Heart left ventricle (tissue), 16 donors: ENCODE results near the gene CHMP4B. TPM values are rescaled to one million over a fixed set of nuclear protein-coding genes. Genes with fewer than 3 reads are reported as not detected.

Experiments
- ATAC-seq, 4 donors: fragments of 200-7000 bp; cut with Tn5 transposase; one replicate each; pipeline ENCODE4 v1.9.1; 2020 to 2022; ENCODE audit warnings: moderate library complexity in 4 of 4, mild to moderate bottlenecking in 3 of 4, moderate number of reproducible peaks in 1 of 4
- DNase-seq, 5 donors: peaks; one replicate each; pipeline ENCODE4 v3.0.0-alpha.2; 2020
- H3K27ac ChIP-seq, 12 donors: fragments of 200-600 bp; sonication (generic) in 4 of 12; one replicate each; pipeline versions ENCODE4 v1.5.0 to v1.8.0; 2016 to 2022; ENCODE audit warnings: mild to moderate bottlenecking in 2 of 12
- H3K27me3 ChIP-seq, 9 donors: fragments of 200-600 bp; sonication (generic) in 2 of 9; one replicate each; pipeline versions ENCODE4 v1.5.1 to v1.8.0; 2016 to 2022; ENCODE audit warnings: mild to moderate bottlenecking in 3 of 9
- H3K36me3 ChIP-seq, 9 donors: fragments of 200-600 bp; sonication (generic) in 2 of 9; one replicate each; pipeline versions ENCODE4 v1.5.0 to v1.8.0; 2018 to 2022; ENCODE audit warnings: mild to moderate bottlenecking in 2 of 9
- H3K4me1 ChIP-seq, 12 donors: fragments of 200-600 bp; sonication (generic) in 4 of 12; one replicate each; pipeline versions ENCODE4 v1.5.0 to v1.8.0; 2016 to 2022; ENCODE audit warnings: mild to moderate bottlenecking in 3 of 12
- H3K4me3 ChIP-seq, 12 donors: fragments of 200-600 bp; sonication (generic) in 4 of 12; one replicate each; pipeline versions ENCODE4 v1.5.0 to v1.8.0; 2017 to 2022; ENCODE audit warnings: mild to moderate bottlenecking in 9 of 12, moderate library complexity in 4 of 12
- H3K9me3 ChIP-seq, 12 donors: fragments of 200-600 bp; sonication (generic) in 4 of 12; one replicate each; pipeline versions ENCODE4 v1.5.0 to v1.8.0; 2016 to 2022; ENCODE audit warnings: mild to moderate bottlenecking in 1 of 12
- CTCF ChIP-seq, 12 donors: fragments of 200-600 bp; sonication (generic) in 4 of 12; IDR thresholded peaks; one replicate each; pipeline versions ENCODE4 v1.5.0 to v1.8.0; 2018 to 2022; ENCODE audit warnings: antibody characterized with exemption in 12 of 12, mild to moderate bottlenecking in 5 of 12
- POLR2A ChIP-seq, 2 donors: fragments of 450-650 bp; IDR thresholded peaks; one replicate each; pipeline ENCODE4 v1.6.1; 2017; ENCODE audit warnings: antibody characterized with exemption in 2 of 2, mild to moderate bottlenecking in 2 of 2, moderate library complexity in 2 of 2
- WGBS, 4 donors: extraction: QIAGEN DNeasy Blood & Tissue Kit in 2 of 4; methylation state at CpG; one replicate each; pipeline versions ENCODE4 v1.1.5 to v1.1.7; 2013 to 2018; 5-methylcytosine and 5-hydroxymethylcytosine counted together
- intact Hi-C, 10 donors: fragments of 100-400 bp; cut with DNase I; formaldehyde crosslinking; loops; one replicate each; pipeline versions ENCODE4 v1.11.1 to v1.14.2; 2022
- polyA plus RNA-seq, 2 donors: library from polyadenylated mRNA; stranded (reverse); fragments of 200-250 nt; gene quantifications; one replicate each; pipeline ENCODE4 v1.2.3, GENCODE V29; 2013
- total RNA-seq, 9 donors: library from RNA; depleted of rRNA in 2 of 9; stranded (reverse); fragments of >200 nt in 2 of 9; fragmentation: NEBNext Ultra II Directional in 3 of 9; extraction: Animal tissue kit (Norgen Biotek cat#: 25700) in 3 of 9; gene quantifications; one replicate each; pipeline versions ENCODE4 v1.1.0 to v1.2.4, GENCODE V29; 2016 to 2023
- donor health status: ischemic (EF 13 %, LVEDD 7.1; RV severe dilation, severe dysfunction).
- donor health status: healthy with polysubstance abuse.
- donor health status: DM: no; HTN: yes; CAD: no.
- donor health status: DM: no; HTN: no; CAD: no.
- donor health status: ischemic (EF 25% LVEDD 6.9; RV normal size, moderate dysfunction).
- donor health status: ischemic (EF 25% LVEDD 5.7; RV mildly dilated, moderate dysfunction).
- donor health status: healthy.
- donor health status: DM: yes; HTN: yes; CAD: no.
- donor health status: ischemic (EF 35%, LVEDD 5.7; RV mildly dilated, moderate dysfunction).
- donor health status: nonischemic (EF 11% LVEDD 7.7; RV severe dilation, severe dysfunction).
- donor health status: DM: yes; HTN: yes; CAD: no.
- donor health status: PGD.
- donor health status: ischemic (EF 29% LVEDD 5.4; RV normal size, mild dysfunction).
- donor health status: nonischemic (EF 23%, LVEDD 6.1; RV moderate dilation, normal function).

CHMP4B gene
- total and polyA plus RNA-seq, 11 donors, result 46.2 to 233 (median 112) TPM

- TF ChIP-seq POLR2A (IDR thresholded peaks at IDR 0.05), result no peak
- no peak for TF ChIP-seq CTCF (IDR thresholded peaks at IDR 0.05)
- no peak overlapping the region for H3K4me3 ChIP-seq
- peaks cover 0 to 15% (median 0%) of the 10 kb centered on the region in 9 donors for H3K36me3 ChIP-seq
- H3K4me1 ChIP-seq, result peaks cover 4 to 89% (median 66%) of the 10 kb centered on the region in 12 donors
- DNase-seq (no peak), ATAC-seq (no peak)
- H3K27ac ChIP-seq, result no peak overlapping the region
- H3K27me3 ChIP-seq, result no peaks in the 10 kb centered on the region
- H3K9me3 ChIP-seq, result no peaks in the 10 kb centered on the region
- intact Hi-C loops, result loop anchor here in 1 of 10 donors (10.0 kb wide), 1 partner anchor 179 kb away; the partner anchor contains the start of gene RALY
- 92 to 97% (median 95%) methylated on average over 3 of the region's 3 CpGs for WGBS, 4 donors
These were observed 4.5 kb downstream of the CHMP4B start for GRCh38 chr20:33815671-33816070.

- Histone ChIP-seq H3K27ac (no peak overlapping the region), H3K27me3 (no peaks in the 10 kb centered on the region), H3K9me3 (no peaks in the 10 kb centered on the region), H3K4me1 (peaks cover 4 to 90% (median 69%) of the 10 kb centered on the region in 12 donors), H3K4me3 (no peak overlapping the region), H3K36me3 (peaks cover 0 to 15% (median 0%) of the 10 kb centered on the region in 9 donors)
- DNase-seq (no peak), ATAC-seq (no peak)
- intact Hi-C loops, result loop anchor here in 1 of 10 donors (10.0 kb wide), 1 partner anchor 179 kb away; the partner anchor contains the start of gene RALY
- WGBS, 4 donors, result 77 to 92% (median 85%) methylated on average over 1 of the region's 1 CpG
- no peak for TF ChIP-seq CTCF (IDR thresholded peaks at IDR 0.05)
- no peak for TF ChIP-seq POLR2A (IDR thresholded peaks at IDR 0.05)
These were observed 5.0 kb downstream of the CHMP4B start for GRCh38 chr20:33816191-33816590.

GRCh38 chr20:33817411-33817810 is 6.3 kb downstream of the CHMP4B start:
- no peaks in the 10 kb centered on the region for H3K27me3 ChIP-seq
- no peak for ATAC-seq
- intact Hi-C loops, result loop anchor here in 1 of 10 donors (10.0 kb wide), 1 partner anchor 177 kb away; the partner anchor contains the start of gene RALY

GRCh38 chr20:33819456-33819855 is 8.3 kb downstream of the CHMP4B start:
- ATAC-seq (no peak), DNase-seq (no peak)
- WGBS, 4 donors, result 93 to 100% (median 96%) methylated on average over 1 of the region's 1 CpG
- no peaks in the 10 kb centered on the region for H3K27me3 ChIP-seq
- H3K36me3 ChIP-seq, result peaks cover 0 to 19% (median 0%) of the 10 kb centered on the region in 9 donors
- TF ChIP-seq POLR2A (IDR thresholded peaks at IDR 0.05), result no peak
- TF ChIP-seq CTCF (IDR thresholded peaks at IDR 0.05), result no peak
- no peak overlapping the region for H3K4me3 ChIP-seq
- intact Hi-C loops, result loop anchor here in 1 of 10 donors (10.0 kb wide), 1 partner anchor 175 kb away; the partner anchor contains the start of gene RALY
- no peaks in the 10 kb centered on the region for H3K9me3 ChIP-seq
- no peak overlapping the region for H3K27ac ChIP-seq
- H3K4me1 ChIP-seq, result peaks cover 4 to 93% (median 63%) of the 10 kb centered on the region in 12 donors

More at GRCh38 chr20:33817411-33817810, 6.3 kb downstream of the CHMP4B start:
- H3K4me3 ChIP-seq, result no peak overlapping the region
- H3K4me1 ChIP-seq, result peaks cover 4 to 94% (median 73%) of the 10 kb centered on the region in 12 donors
- TF ChIP-seq CTCF (IDR thresholded peaks at IDR 0.05), result no peak
- TF ChIP-seq POLR2A (IDR thresholded peaks at IDR 0.05), result no peak
- no peak overlapping the region for H3K27ac ChIP-seq
- H3K36me3 ChIP-seq, result peaks cover 0 to 15% (median 0%) of the 10 kb centered on the region in 9 donors
- no peaks in the 10 kb centered on the region for H3K9me3 ChIP-seq
- WGBS, 4 donors, result 70 to 79% (median 76%) methylated on average over 5 of the region's 5 CpGs
- no peak for DNase-seq
